NCI-H526 (cell line): ENCODE data around the gene PLD1.

Source experiments
- DNase-seq, 2 experiments: peaks; one replicate each; lab custom pipeline; 2025; lab: John Stamatoyannopoulos, UW

The PLD1 gene

GRCh38 chr3:171772427-171773056 is 37.7 kb downstream of the PLD1 start:
- DNase-seq = peak; percentile 68 to 93

GRCh38 chr3:171770689-171771620 is 39.3 kb downstream of the PLD1 start:
- peak; percentile 70 to 72 for DNase-seq

GRCh38 chr3:171769461-171769860 is 40.8 kb downstream of the PLD1 start:
- DNase-seq = no peak

- DNase-seq = no peak
These were observed 41.3 kb downstream of the PLD1 start for GRCh38 chr3:171768986-171769385.

- no peak for DNase-seq
These were observed 41.9 kb downstream of the PLD1 start for GRCh38 chr3:171768281-171768900.

GRCh38 chr3:171765511-171765887 is 44.8 kb downstream of the PLD1 start:
- no peak for DNase-seq

GRCh38 chr3:171763392-171763791 is 46.9 kb downstream of the PLD1 start:
- DNase-seq = no peak

- DNase-seq = no peak
These were observed 49.8 kb downstream of the PLD1 start for GRCh38 chr3:171760477-171760876.

- DNase-seq = peak in 1 of 2 experiments; percentile 58
These were observed 52.2 kb downstream of the PLD1 start for GRCh38 chr3:171758109-171758508.

- DNase-seq = no peak
These were observed 52.8 kb downstream of the PLD1 start for GRCh38 chr3:171757361-171758034.

GRCh38 chr3:171755656-171756055 is 54.6 kb downstream of the PLD1 start:
- no peak for DNase-seq

- DNase-seq = no peak
These were observed 55.2 kb downstream of the PLD1 start for GRCh38 chr3:171755015-171755589.

GRCh38 chr3:171753665-171754408 is 56.4 kb downstream of the PLD1 start:
- no peak for DNase-seq

- no peak for DNase-seq
These were observed 57.2 kb downstream of the PLD1 start for GRCh38 chr3:171753025-171753472.

GRCh38 chr3:171752329-171752728 is 58.0 kb downstream of the PLD1 start:
- no peak for DNase-seq

- DNase-seq = no peak
These were observed 61.2 kb downstream of the PLD1 start for GRCh38 chr3:171749124-171749523.

GRCh38 chr3:171748064-171748924 is 62.0 kb downstream of the PLD1 start:
- no peak for DNase-seq

- no peak for DNase-seq
These were observed 62.9 kb downstream of the PLD1 start for GRCh38 chr3:171747223-171747920.
